Fibroblast of villous mesenchyme (primary cell): ENCODE data around the gene AIP. TPM values are rescaled to one million over a fixed set of nuclear protein-coding genes. Genes with fewer than 3 reads are reported as not detected.

Experiments
- DNase-seq: peaks from one replicate; pipeline ENCODE4 v3.0.0-alpha.2; 2010; ENCODE audit warnings: low read depth
- H3K4me3 ChIP-seq: 2 replicates; pipeline ENCODE4 v1.5.1; 2011; ENCODE audit warnings: low read depth, mild to moderate bottlenecking, low read length
- total RNA-seq: library from RNA; depleted of rRNA; stranded (reverse); fragments of >200 nt; gene quantifications from 2 replicates; pipeline ENCODE4 v1.2.3, GENCODE V29; 2012
- TF ChIP-seq, protein P1 (sequence below): IDR thresholded peaks from 2 replicates; pipeline ENCODE4 v1.5.1; 2012; ENCODE audit warnings: low read depth, mild to moderate bottlenecking, low read length; ENCODE audit not compliant: insufficient read depth

The AIP gene
- total RNA-seq, 1 donor: 42.7 TPM

- DNase-seq: no peak
- no peak overlapping the region for H3K4me3 ChIP-seq
- TF ChIP-seq, protein P1, sequence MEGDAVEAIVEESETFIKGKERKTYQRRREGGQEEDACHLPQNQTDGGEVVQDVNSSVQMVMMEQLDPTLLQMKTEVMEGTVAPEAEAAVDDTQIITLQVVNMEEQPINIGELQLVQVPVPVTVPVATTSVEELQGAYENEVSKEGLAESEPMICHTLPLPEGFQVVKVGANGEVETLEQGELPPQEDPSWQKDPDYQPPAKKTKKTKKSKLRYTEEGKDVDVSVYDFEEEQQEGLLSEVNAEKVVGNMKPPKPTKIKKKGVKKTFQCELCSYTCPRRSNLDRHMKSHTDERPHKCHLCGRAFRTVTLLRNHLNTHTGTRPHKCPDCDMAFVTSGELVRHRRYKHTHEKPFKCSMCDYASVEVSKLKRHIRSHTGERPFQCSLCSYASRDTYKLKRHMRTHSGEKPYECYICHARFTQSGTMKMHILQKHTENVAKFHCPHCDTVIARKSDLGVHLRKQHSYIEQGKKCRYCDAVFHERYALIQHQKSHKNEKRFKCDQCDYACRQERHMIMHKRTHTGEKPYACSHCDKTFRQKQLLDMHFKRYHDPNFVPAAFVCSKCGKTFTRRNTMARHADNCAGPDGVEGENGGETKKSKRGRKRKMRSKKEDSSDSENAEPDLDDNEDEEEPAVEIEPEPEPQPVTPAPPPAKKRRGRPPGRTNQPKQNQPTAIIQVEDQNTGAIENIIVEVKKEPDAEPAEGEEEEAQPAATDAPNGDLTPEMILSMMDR: no peak
These were observed 41.6 kb downstream of the AIP start for GRCh38 chr11:67524480-67524808.

- DNase-seq: no peak
- TF ChIP-seq, protein P1: no peak
- no peak overlapping the region for H3K4me3 ChIP-seq
These were observed 42.6 kb downstream of the AIP start for GRCh38 chr11:67525275-67525976.

GRCh38 chr11:67528376-67528775 lies 45.5 kb downstream of the AIP start:
- TF ChIP-seq, protein P1: no peak
- no peak for DNase-seq
- no peak overlapping the region for H3K4me3 ChIP-seq

DNA sequence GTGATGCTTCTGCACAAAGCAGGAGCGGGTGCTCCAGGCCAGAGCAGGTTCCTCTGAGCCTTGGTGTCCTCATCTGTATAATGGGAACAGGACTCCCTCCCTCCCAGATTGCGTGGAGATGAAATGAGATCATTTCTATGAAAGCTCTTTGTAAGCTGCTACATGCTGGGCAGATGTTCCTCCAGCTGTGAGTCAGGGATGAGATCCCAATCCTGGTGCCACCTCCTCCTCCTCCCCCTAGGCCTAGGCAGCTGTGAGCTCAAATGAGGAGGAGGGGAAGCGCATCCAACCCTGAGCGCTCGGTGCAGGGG lies 47.4 kb downstream of the AIP start:
- no peak overlapping the region for H3K4me3 ChIP-seq
- no peak for DNase-seq
- TF ChIP-seq, protein P1: no peak

- no peak for DNase-seq
- TF ChIP-seq, protein P1: no peak
- H3K4me3 ChIP-seq: no peak overlapping the region
These were observed 50.1 kb downstream of the AIP start for GRCh38 chr11:67532889-67533288.

GRCh38 chr11:67534070-67534679 lies 51.3 kb downstream of the AIP start:
- H3K4me3 ChIP-seq: no peak overlapping the region
- DNase-seq: peak; percentile 6
- TF ChIP-seq, protein P1: no peak

DNA sequence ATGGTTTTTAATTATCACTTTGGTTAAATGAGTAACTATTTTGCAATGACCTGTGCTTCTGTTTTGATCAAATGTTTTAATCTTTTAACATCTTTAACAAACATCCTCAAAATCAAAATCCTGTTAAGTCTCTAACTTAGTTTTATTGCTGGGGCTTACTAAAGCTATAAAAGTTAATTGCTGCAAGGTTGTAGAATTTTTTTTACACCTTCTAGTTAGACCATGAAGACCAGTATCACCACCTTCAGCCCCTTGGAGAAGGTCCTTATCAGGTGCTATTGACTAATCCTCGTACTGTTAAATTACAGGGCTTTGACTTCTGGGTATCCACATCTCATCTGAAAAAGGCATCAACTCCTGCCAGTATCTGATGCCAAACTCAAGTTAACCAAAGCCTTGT lies 52.7 kb downstream of the AIP start:
- H3K4me3 ChIP-seq: no peak overlapping the region
- TF ChIP-seq, protein P1: no peak
- DNase-seq: no peak
